HEK293T (cell line): ENCODE results near the gene TRABD2B.

Experiments used
- BHLHE40 ChIP-seq: fragments of 450-650 bp; IDR thresholded peaks from 2 replicates; pipeline ENCODE4 v1.6.1; 2016; ENCODE audit warnings: mild to moderate bottlenecking, moderate library complexity, borderline replicate concordance
- FOXA1 ChIP-seq: fragments of 450-650 bp; IDR thresholded peaks from 2 replicates; pipeline ENCODE4 v1.6.1; 2016; ENCODE audit warnings: mild to moderate bottlenecking
- FOXK2 ChIP-seq: fragments of 450-650 bp; IDR thresholded peaks from 2 replicates; pipeline ENCODE4 v1.6.1; 2016; ENCODE audit warnings: mild to moderate bottlenecking
- FOXM1 ChIP-seq: fragments of 450-650 bp; IDR thresholded peaks from 2 replicates; pipeline ENCODE4 v1.6.1; 2017; ENCODE audit warnings: mild to moderate bottlenecking, borderline replicate concordance
- SP1 ChIP-seq: fragments of 450-650 bp; IDR thresholded peaks from 2 replicates; pipeline ENCODE4 v1.6.1; 2017
- TARDBP ChIP-seq: fragments of 450-650 bp; IDR thresholded peaks from 2 replicates; pipeline ENCODE4 v1.6.1; 2016

- TF ChIP-seq FOXA1, result no peak
- TF ChIP-seq FOXM1, result no peak
- TF ChIP-seq TARDBP, result no peak
- no peak for TF ChIP-seq SP1
- no peak for TF ChIP-seq BHLHE40
- no peak for TF ChIP-seq FOXK2
These were observed 12.2 kb downstream of the TRABD2B start for GRCh38 chr1:47985018-47985417.
